Right lobe of liver (tissue), 6 donors: ENCODE data around the gene TF. TPM values are rescaled to one million over a fixed set of nuclear protein-coding genes. Genes with fewer than 3 reads are reported as not detected.

Experiments used
- ATAC-seq, 4 donors: fragments of 200-7000 bp; cut with Tn5 transposase; one replicate each; pipeline ENCODE4 v1.9.1; 2020; ENCODE audit warnings: mild to moderate bottlenecking in 4 of 4, moderate library complexity in 4 of 4
- DNase-seq, 3 donors: peaks; one replicate each; pipeline ENCODE4 v3.0.0-alpha.2; 2020
- H3K27ac ChIP-seq, 3 donors: fragments of 200-600 bp; one replicate each; pipeline ENCODE4 v1.8.0; 2022
- H3K27me3 ChIP-seq, 2 donors: fragments of 200-600 bp; one replicate each; pipeline ENCODE4 v1.8.0; 2022
- H3K36me3 ChIP-seq, 4 donors: fragments of 200-600 bp; sonication (generic) in 1 of 4; one replicate each; pipeline versions ENCODE4 v1.5.1 to v1.8.0; 2017 to 2022; ENCODE audit warnings: control low read depth in 1 of 4
- H3K4me1 ChIP-seq, 4 donors: fragments of 200-600 bp; sonication (generic) in 1 of 4; one replicate each; pipeline versions ENCODE4 v1.5.1 to v1.8.0; 2017 to 2022; ENCODE audit warnings: control low read depth in 1 of 4
- H3K4me3 ChIP-seq, 3 donors: fragments of 200-600 bp; one replicate each; pipeline ENCODE4 v1.8.0; 2022
- H3K9me3 ChIP-seq, 4 donors: fragments of 200-600 bp; sonication (generic) in 1 of 4; one replicate each; pipeline versions ENCODE4 v1.5.1 to v1.8.0; 2017 to 2022; ENCODE audit warnings: control low read depth in 1 of 4
- POLR2A ChIP-seq: fragments of 450-650 bp; IDR thresholded peaks from one replicate; pipeline ENCODE4 v1.6.1; 2017; ENCODE audit warnings: antibody characterized with exemption, mild to moderate bottlenecking
- WGBS: methylation state at CpG from one replicate; pipeline ENCODE4 v1.1.6; 2018; ENCODE audit warnings: low coverage, low lambda C conversion rate; ENCODE audit not compliant: insufficient coverage; ENCODE audit errors: missing lambda C conversion rate; 5-methylcytosine and 5-hydroxymethylcytosine counted together
- intact Hi-C, 2 donors: fragments of 100-400 bp; cut with DNase I; formaldehyde crosslinking; loops; one replicate each; pipeline versions ENCODE4 v1.11.2 to v1.14.1; 2022
- total RNA-seq, 6 experiments: library from RNA; depleted of rRNA in 2 of 6; stranded (reverse); fragments of >200 nt in 2 of 6; fragmentation: NEBNext Ultra II Directional in 3 of 6; extraction: Animal tissue kit (Norgen Biotek cat#: 25700) in 3 of 6; gene quantifications; one replicate each; pipeline versions ENCODE4 v1.1.0 to v1.2.4, GENCODE V29; 2016 to 2023
- TF ChIP-seq, protein P1 (sequence below), 4 donors: fragments of 200-600 bp in 3 of 4; fragments of 450-650 bp in 1 of 4; IDR thresholded peaks; one replicate each; pipeline versions ENCODE4 v1.5.1 to v1.8.0; 2016 to 2022; ENCODE audit warnings: antibody characterized with exemption in 4 of 4, mild to moderate bottlenecking in 2 of 4
- donor health status: DM: no; HTN: yes; CAD: no.
- donor health status: DM: no; HTN: no; CAD: no.
- donor health status: DM: no; HTN: no; CAD: no.
- donor health status: DM: no; HTN: yes; CAD: no.
- donor health status: DM: no; HTN: yes; CAD: no.

The TF gene
- total RNA-seq, 6 experiments from 2014 or later = 2,871 to 25,349 (median 17,684) TPM

DNA sequence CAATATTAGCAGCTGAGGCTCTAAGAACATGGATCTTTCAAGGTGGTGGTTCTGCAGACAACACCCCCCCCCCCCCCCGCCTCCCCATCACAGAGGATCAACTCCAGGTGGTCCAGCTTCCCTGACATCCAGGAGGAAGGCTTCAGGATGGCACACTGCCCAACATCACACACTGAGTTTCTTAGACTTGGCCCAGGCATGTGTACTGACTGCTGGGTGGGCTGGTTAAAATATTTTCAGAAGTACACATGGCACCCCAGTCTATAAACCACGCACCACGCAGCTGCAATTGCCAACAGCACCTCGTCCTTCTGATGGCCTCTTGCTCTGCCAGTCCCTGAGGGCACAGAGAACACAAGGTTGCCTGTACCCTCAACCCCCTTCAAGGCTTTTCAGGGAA lies 81.5 kb downstream of the TF start:
- H3K9me3 ChIP-seq = no peaks in the 10 kb centered on the region
- H3K36me3 ChIP-seq = peaks cover 0 to 4% (median 0%) of the 10 kb centered on the region in 4 donors
- H3K4me3 ChIP-seq = no peak overlapping the region
- WGBS = no CpG with 5 or more reads among the region's 4 CpGs
- DNase-seq = no peak
- TF ChIP-seq, protein P1, sequence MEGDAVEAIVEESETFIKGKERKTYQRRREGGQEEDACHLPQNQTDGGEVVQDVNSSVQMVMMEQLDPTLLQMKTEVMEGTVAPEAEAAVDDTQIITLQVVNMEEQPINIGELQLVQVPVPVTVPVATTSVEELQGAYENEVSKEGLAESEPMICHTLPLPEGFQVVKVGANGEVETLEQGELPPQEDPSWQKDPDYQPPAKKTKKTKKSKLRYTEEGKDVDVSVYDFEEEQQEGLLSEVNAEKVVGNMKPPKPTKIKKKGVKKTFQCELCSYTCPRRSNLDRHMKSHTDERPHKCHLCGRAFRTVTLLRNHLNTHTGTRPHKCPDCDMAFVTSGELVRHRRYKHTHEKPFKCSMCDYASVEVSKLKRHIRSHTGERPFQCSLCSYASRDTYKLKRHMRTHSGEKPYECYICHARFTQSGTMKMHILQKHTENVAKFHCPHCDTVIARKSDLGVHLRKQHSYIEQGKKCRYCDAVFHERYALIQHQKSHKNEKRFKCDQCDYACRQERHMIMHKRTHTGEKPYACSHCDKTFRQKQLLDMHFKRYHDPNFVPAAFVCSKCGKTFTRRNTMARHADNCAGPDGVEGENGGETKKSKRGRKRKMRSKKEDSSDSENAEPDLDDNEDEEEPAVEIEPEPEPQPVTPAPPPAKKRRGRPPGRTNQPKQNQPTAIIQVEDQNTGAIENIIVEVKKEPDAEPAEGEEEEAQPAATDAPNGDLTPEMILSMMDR (IDR thresholded peaks at IDR 0.05) = no peak
- TF ChIP-seq POLR2A = no peak
- no peak for ATAC-seq
- intact Hi-C loops = no loop called here
- no peaks in the 10 kb centered on the region for H3K27me3 ChIP-seq
- no peak overlapping the region for H3K27ac ChIP-seq
- no peaks in the 10 kb centered on the region for H3K4me1 ChIP-seq

- ATAC-seq (no peak), DNase-seq (no peak)
- 44% methylated on average over 6 of the region's 12 CpGs for WGBS
- Histone ChIP-seq H3K9me3 (no peaks in the 10 kb centered on the region), H3K4me3 (no peak overlapping the region), H3K27ac (no peak overlapping the region), H3K4me1 (no peaks in the 10 kb centered on the region), H3K36me3 (no peaks in the 10 kb centered on the region), H3K27me3 (no peaks in the 10 kb centered on the region)
- intact Hi-C loops = no loop called here
- no peak for TF ChIP-seq POLR2A
- TF ChIP-seq, protein P1 (IDR thresholded peaks at IDR 0.05) = no peak
Observed at GRCh38 chr3:133828576-133829309, 82.5 kb downstream of the TF start.

DNA sequence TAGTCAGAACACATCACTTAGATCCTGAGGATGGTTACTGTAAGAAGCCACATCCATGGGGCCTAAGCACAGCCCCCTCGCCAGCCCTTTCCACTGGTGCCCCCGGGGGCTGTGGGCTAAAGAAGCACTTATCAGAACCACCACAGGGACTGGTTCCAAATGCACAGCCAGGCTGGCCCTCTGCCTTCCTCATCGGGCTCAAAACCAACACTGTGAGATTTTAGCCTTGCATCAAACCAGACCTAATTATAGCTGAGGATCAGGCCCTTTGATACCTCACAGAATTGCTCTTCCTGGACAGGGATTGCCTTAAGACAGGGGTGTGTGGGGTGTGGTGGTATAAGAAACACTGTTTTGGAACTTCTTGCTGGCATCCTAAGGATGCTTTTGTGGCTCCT lies 83.1 kb downstream of the TF start:
- ATAC-seq (no peak), DNase-seq (no peak)
- no peaks in the 10 kb centered on the region for H3K9me3 ChIP-seq
- H3K27me3 ChIP-seq = no peaks in the 10 kb centered on the region
- no peak overlapping the region for H3K4me3 ChIP-seq
- no CpG with 5 or more reads among the region's 3 CpGs for WGBS
- intact Hi-C loops = no loop called here
- TF ChIP-seq, protein P1 (IDR thresholded peaks at IDR 0.05) = no peak
- TF ChIP-seq POLR2A = no peak
- H3K36me3 ChIP-seq = no peaks in the 10 kb centered on the region
- H3K4me1 ChIP-seq = no peaks in the 10 kb centered on the region
- no peak overlapping the region for H3K27ac ChIP-seq

GRCh38 chr3:133830071-133830470 lies 83.9 kb downstream of the TF start:
- WGBS = 74% methylated on average over 3 of the region's 3 CpGs

More at GRCh38 chr3:133830071-133830470, 83.9 kb downstream of the TF start:
- Histone ChIP-seq H3K9me3 (no peaks in the 10 kb centered on the region), H3K4me1 (no peaks in the 10 kb centered on the region), H3K4me3 (no peak overlapping the region), H3K36me3 (no peaks in the 10 kb centered on the region), H3K27ac (no peak overlapping the region), H3K27me3 (no peaks in the 10 kb centered on the region)
- no peak for ATAC-seq
- TF ChIP-seq POLR2A = no peak
- TF ChIP-seq, protein P1 (IDR thresholded peaks at IDR 0.05) = no peak
- intact Hi-C loops = no loop called here
- no peak for DNase-seq
